Left hindlimb (tissue), 1 donor: ENCODE measurements around the gene SCARB1.
A peak's percentile ranks its signal among the peaks of the same experiment; 100 is the strongest.
"Not testable (repeated sequence)": the region's sequence is repeated elsewhere in the genome, so short reads cannot be mapped to it uniquely, and the experiment has no call there.

Experiments
- DNase-seq: peaks from one replicate; pipeline ENCODE4 v3.0.0-alpha.2; 2018

The SCARB1 gene, protein sequence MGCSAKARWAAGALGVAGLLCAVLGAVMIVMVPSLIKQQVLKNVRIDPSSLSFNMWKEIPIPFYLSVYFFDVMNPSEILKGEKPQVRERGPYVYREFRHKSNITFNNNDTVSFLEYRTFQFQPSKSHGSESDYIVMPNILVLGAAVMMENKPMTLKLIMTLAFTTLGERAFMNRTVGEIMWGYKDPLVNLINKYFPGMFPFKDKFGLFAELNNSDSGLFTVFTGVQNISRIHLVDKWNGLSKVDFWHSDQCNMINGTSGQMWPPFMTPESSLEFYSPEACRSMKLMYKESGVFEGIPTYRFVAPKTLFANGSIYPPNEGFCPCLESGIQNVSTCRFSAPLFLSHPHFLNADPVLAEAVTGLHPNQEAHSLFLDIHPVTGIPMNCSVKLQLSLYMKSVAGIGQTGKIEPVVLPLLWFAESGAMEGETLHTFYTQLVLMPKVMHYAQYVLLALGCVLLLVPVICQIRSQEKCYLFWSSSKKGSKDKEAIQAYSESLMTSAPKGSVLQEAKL

DNA sequence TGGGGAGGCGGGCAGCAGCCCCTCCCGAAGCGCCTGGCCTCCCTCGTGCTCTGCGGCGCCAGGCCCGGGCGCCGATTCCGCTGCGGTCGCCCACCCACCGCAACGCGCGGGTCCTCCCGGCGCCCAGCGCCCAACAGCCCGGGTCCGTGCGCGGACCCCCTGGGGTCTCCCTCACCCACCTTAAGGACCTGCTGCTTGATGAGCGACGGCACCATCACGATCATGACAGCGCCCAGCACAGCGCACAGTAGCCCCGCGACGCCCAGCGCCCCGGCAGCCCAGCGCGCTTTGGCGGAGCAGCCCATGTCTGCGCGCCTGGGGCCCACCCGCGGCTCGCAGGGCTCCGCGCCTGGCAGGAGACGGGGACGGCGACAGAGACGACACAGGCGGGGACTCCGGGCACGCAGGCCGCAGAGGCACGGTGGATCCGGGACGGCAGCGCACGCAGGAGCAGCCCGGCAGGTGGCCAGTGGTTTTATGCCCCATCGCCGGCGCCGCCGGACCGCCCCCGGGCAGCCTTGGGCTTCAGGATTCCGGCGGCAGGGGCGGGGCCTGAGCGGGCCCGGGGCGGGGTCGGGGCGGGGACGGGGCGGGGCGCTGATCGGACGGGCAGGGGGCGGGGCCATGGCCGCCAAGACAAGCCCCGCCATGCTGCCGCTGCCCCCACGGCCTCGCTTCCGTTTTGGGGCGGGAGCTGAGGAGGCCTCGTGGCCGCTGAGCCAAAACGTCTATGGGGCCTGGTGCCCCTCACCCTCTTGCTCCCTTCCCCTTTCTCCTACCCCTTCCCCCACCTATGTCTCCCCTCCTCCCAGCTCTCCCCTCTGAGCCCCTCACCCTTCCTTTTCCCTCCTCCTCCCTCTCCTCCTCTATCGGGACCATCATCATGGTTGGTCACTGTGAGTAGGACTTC lies at the start of gene SCARB1:
SCARB1 (minus strand) TSS at position 449 of the 910 bp plus-strand sequence; CDS start at position 305, 144 bp downstream.
- peak; percentile 93 for DNase-seq

DNA sequence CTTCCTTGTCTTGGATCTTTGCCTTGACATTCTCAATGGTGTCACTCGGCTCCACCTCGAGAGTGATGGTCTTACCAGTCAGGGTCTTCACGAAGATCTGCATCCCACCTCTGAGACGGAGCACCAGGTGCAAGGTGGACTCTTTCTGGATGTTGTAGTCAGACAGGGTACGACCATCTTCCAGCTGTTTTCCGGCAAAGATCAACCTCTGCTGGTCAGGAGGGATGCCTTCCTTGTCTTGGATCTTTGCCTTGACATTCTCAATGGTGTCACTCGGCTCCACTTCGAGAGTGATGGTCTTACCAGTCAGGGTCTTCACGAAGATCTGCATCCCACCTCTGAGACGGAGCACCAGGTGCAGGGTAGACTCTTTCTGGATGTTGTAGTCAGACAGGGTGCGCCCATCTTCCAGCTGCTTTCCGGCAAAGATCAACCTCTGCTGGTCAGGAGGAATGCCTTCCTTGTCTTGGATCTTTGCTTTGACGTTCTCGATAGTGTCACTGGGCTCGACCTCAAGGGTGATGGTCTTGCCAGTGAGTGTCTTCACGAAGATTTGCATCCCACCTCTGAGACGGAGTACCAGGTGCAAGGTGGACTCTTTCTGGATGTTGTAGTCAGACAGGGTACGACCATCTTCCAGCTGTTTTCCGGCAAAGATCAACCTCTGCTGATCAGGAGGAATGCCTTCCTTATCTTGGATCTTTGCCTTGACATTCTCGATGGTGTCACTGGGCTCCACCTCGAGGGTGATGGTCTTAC lies 49.0 kb upstream of the SCARB1 start:
- DNase-seq, result not testable (repeated sequence)

DNA sequence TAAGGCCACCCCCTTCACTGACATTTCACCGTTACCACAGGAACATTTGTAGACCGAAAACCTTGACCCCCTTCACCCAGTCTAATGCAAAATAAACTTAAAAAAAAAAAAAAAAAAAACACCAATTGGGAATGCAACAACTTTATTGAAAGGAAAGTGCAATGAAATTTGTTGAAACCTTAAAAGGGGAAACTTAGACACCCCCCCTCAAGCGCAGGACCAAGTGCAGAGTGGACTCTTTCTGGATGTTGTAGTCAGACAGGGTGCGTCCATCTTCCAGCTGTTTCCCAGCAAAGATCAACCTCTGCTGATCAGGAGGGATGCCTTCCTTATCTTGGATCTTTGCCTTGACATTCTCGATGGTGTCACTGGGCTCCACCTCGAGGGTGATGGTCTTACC lies 47.9 kb upstream of the SCARB1 start:
- DNase-seq, result not testable (repeated sequence)

DNA sequence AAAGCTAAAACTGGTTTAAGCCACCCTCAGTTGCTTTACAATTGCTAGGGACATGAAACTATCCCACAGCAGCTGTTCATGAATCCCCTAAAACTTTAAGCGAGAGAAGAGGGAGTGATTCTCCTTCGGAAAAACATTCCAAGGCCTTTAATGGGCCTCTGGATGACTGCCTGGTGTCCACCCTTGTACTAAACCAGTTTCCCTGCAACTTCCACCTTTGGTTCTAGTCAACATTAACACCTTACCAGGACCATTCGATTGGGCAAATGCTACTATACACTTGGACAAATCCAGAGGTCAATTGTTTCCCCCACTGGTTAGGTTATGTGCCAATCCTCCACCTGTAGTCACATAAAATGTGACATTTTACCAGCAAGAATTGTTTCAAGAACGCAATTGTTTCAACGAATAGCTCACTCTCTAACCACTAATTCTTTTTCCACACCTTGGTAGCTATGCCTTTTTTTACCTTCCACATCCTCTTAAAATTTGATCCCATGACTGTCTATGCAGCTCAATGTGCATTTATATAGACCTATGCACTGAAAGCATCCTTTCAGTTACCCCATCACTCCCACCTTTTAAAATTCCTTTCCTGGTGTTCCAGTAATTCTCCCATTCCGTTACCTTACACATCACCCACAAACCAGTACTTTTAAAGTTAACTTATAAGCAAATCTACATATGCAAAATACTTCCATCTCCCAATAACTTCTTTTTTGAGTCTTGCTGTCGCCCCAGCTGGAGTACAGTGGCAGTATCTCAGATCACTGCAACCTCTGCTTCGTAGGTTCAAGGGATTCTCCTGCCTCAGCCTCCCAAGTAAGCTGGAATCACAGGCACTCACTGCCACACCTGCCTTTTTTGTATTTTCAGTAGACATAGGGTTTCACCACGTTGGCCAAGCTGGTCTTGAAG lies 47.2 kb upstream of the SCARB1 start:
- DNase-seq, result no peak

DNA sequence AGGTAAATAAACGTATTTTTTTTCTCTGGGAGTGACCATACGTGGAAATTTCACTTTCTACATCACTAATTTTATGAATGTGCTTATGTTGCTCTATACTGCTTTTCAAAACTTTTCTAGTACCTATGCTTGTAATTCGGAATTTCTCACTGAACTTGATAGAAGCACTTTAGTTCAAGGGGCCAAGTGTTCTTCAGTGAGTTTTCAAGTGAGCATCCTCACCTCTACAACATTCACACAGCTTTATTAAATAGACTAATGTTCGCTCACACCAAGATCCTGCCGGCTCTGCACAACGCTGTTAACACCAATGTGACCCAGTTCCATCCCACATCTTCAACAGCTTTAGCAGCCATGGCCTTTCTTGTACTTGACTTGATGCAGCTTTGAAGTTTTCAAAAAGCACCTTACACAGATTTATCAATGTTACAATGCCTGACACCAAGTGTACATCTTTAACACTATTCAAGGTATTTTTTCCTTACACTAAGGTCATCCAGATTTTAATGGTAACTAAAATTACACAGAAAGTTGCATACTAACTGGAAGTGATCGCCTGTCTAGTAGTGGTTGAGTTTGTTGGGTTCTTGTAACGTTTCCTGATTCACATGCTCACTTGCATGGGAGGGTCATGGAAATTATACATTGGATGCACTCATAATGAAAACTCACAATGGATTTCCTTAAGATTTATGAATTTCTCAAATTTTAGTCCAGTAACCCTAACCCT lies 46.3 kb upstream of the SCARB1 start:
- no peak for DNase-seq

DNA sequence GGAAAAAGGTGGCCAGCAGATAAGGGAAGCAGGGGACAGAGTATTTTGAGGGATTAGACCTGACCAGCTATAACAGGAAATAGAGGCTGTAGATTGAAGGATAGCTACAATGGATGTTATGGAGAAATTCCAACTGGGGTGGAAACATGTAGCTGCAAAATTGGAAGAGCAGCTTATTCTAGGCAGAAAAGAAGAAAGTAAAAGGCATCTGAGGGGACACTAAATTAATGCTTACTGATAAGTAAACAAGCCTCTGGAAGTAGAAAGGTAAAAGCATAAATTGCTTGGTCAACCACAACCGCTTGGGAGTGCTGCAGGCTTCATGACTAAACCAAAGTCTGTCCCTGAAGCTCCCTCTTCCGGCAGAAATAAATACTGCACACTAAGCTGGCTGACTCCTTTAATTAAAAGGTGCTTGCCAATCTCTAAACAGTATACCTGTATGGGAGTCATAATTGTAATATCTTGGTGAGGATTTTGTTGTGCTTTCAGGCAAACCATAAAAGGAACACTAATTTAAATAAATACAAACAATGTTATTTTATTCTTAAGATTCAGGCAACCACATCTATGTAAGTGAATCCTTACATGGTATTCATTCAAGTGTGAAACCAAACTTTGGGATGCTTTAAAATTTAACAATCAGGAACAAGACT lies 43.1 kb upstream of the SCARB1 start:
- DNase-seq, result peak; percentile 82

DNA sequence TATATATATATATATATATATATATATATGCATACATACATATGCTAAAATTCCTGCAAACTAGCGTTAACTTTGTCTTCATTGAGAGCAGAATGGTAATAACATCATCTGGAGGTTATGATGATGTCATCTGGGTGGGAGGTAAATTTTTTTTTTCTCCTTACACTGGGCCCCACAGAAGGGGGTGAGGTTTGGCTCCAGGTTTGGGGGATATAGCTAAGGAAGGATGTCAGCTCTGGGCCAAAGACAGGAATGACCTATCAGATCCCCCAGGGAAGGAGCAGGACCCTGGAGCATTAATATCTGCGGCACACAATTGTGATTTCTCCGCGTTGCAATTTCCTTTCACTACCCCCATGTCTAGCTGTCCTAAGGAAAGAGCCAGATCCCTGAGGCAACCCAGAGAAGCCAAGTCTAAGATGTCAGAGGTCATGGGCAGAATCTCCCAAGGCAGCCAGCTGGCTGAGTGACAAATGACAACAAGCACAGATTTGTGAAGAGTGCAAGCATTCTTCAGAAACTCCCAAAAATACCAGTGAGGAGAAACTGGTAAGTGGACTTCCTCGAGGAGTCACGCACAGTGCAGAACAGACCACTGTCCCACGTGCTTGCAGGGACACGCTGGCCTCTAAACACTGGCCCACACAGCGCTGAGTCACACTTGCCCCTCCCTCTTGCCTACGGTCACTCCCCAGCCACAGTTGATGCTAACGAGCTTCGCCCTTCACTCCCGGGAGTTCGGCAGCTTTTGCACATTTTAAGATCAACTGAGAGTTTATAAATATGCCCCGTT lies 40.8 kb upstream of the SCARB1 start:
- peak; percentile 67 for DNase-seq

DNA sequence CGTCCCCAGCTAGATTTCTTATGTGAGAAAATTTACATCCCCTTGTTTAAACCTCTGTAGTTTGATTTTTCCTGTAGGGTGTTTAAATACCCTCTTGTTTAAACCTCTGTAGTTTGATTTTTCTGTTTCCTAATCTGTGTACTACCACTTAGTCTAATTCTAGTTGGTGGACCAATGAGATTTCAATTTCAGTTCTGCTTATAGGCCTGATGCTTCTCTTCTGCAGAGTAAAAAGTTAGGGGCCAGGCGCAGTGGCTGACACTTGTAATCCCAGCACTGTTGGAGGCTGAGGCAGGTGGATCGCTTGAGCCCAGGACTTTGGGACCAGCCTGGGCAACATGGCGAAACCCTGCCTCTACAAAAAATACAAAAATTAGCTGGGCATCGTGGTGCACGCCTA lies 39.3 kb upstream of the SCARB1 start:
- no peak for DNase-seq

DNA sequence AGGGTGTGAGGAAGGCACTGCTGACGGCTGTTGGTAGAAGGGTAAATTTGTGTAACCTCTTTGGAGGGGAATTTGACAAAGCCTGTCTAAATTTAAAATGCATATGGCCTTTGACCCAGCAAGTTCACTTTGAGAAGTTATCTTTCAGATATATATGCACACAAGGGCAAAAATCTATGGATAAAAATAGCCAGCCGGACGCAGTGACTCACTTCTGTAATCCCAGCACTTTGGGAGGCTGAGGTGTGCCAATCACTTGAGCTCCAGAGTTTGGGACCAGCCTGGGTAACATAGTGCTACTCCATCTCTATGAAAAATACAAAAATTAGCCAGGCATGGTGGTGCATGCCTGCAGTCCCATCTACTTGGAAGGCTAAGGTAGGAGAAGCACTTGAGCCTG lies 37.3 kb upstream of the SCARB1 start:
- DNase-seq, result no peak

DNA sequence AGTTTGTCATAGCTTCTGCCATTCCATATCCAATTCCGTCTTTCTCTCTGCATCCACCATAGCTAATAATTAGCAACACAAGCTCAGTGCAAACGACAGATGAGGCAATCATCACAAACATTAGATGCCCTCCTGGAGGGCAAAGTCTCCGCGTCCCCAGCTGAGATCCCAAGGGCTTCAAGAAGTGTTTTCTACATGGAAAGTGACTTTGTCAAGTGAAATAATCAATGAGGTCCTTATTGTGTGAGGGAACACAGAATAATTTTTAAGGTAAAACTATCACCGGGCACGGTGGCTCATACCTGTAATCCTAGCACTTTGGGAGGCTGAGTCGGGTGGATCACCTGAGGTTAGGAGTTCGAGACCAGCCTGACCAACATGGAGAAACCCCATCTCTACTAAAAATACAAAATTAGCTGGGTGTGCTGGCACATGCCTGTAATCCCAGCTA lies 36.7 kb upstream of the SCARB1 start:
- not testable (repeated sequence) for DNase-seq

DNA sequence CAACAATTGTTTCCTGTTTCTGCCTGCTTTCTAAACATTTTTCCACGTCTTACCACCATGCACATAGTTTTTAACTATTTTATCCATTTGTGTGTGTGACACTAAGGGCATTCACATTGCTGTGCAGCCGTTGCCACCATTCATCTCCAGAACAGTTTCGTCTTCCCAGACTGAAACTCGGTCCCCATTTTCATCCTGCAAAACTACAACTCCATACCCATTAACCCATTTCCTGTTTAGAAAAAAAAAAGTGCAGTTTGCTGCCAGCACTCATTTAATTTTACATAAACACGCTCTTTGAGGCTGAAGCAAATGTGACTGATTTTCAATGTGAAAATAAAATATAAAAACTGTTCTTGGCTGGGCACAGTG lies 35.2 kb upstream of the SCARB1 start:
- DNase-seq, result no peak

DNA sequence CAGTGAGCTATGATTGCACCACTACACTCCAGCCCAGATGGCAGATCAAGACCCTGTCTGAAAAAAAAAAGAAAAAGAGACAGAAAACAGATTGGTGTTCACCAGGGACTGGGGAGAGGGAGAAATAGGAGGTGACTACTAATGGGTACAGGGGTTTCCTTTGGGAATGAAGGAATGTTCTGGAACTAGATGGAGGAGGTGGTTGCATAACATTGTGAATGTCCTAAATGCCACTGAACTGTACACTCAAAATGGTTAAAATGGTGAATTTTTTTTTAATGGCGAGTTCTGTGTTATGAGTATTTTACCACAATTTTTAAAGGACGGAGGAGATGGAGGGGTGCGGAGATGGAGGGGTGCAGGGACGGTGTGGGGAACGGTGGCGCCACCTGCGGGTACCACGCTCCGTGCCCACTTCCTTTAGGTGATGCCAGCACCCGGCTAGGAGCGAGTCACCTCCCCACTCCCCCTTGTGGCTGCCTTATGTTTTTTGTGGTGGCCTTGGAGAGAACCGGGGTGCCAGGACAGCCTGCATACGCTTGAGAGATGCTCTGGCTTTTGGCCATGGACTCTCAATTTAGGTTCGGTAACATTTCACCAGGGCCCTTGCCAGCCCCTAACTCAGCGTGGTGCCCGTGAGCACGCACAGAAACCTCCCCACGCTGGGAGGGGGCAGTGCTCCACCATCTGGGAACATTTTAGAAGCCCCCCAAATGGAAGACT lies 34.7 kb upstream of the SCARB1 start:
- no peak for DNase-seq

DNA sequence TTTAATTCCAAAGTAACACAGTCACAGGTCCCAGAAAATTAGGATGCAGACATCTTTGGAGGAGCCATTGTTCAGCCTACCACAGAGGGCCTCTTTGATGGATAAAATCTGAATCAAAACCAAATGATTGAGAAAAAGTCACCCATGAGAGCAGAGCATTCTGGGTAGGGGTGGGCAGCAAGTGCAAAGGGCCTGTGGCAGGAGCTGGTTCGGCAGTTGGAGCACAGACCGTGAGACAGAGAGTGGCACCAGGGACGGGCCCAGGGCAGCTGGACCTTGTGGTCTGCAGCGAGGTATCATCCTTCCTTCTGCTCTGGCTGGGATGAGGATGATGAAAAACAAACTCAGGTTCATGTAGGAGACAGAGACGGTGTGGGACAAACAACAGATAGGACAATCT lies 32.8 kb upstream of the SCARB1 start:
- no peak for DNase-seq

DNA sequence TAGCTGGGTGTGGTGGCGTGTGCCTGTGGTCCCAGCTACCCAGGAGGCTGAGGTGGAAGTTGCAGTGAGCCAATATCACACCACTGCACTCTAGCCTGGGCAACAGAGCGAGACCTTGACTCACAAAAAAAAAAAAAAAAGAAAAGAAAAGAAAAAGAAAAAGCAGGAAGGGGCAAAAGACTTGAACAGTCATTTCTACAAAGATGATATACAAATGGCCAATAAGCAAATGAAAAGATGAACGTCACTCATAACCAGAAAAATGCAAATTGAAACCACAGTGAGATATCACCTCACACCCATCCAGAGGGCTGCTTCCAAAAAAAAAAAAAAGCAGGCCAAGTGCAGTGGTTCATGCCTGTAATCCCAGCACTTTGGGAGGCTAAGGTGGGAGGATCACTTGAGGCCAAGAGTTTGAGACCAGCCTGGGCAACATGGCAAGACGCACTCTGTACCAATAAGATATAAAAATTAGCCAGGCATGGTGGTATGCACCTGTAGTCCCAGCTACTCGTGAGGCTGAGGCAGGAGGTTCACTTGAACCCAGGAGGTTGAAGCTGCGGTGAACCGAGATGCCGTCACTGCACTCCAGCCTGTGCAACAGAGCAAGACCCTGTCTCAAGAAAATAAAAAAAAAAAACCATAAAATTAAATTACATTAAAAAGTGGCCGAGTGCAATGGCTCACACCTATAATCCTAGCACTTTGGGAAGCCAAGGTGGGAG lies 30.3 kb upstream of the SCARB1 start:
- no peak for DNase-seq

DNA sequence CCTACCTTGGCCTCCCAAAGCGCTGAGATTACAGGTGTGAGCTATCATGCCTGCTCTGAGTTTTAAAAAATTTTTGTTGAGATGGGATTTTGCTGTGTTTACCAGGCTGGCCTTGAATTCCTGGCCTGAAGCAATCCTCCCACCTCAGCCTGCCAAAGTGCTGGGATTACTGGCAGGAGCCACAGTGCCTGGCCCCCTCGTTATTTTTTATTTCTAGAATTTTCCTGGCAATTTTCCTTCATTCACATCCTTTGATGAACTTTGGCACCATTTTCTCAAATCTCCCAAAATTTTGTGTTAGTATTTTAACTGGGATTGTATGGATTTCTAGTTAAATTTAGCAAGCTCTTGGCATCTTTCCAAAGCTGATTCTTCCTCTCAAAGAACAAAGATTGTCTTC lies 24.6 kb upstream of the SCARB1 start:
- no peak for DNase-seq

DNA sequence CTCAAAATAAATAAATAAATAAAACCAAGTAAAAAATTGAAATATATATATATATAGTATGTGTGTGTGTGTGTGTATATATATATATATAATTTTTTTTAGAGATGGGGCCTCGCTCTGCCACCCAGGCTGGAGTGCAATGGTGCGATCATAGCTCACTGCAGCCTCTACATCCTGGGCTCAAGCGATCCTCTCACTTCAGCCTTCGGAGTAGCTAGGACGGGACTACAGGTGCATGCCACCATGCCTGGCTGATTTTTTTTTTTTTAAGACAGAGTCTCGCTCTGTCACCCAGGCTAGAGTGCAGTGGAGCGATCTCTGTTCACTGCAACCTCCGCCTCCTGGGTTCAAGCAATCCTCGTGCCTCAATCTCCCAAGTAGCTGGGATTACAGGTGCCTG lies 24.1 kb upstream of the SCARB1 start:
- not testable (repeated sequence) for DNase-seq

DNA sequence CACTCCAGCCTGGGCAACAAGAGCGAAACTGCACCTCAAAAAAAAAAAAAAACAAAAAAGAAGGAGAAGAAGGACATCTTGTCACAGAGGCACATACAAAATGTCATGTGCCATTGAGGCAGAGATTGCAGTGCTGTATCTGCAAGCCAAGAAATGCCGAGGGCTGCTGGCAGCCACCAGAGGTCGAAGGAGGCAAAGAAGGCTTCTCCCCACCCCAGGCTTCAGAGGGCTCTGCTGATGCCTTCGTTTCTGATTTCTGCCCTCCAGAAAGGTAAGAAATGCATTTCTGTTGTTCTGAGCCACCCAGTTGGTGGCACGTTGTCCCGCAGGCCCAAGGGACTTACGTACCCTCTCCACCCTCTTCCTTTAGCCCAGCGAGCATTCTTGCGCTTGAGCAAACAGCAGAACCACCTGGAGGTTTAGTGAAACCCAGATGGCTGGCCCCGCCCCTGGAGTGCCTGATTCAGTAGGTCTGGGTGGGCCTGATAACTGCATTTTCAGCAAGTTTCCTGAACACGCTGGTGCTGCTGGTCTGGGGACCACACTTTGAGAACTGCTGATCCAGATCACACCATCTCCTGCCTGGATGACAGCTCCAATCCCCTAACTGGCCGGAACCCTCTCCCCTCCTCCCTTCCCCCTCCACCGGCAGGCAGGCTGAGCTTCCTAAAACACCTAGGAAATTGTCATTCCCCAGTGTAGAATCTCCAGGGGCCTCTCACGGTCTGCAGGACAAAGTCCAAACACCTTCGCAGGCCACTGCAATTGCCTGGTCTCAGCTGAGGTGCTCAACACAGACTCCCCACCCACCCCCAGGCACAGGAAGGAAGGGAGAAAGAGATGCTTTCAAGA lies 21.1 kb upstream of the SCARB1 start:
- no peak for DNase-seq
